GM12892 (cell line): Measurements from ENCODE around the gene SQSTM1.

Source experiments
- POLR2A ChIP-seq: IDR thresholded peaks from 2 replicates; pipeline ENCODE4 v1.6.1; 2011; ENCODE audit warnings: low read depth, low read length, control low read depth
- POLR2AphosphoS5 ChIP-seq: IDR thresholded peaks from 2 replicates; pipeline ENCODE4 v1.6.1; 2011; ENCODE audit warnings: low read depth, low read length, control low read depth
- TAF1 ChIP-seq: IDR thresholded peaks from 2 replicates; pipeline ENCODE4 v1.6.1; 2011; ENCODE audit warnings: low read depth, mild to moderate bottlenecking, control low read depth, low read length, borderline replicate concordance

GRCh38 chr5:179800071-179800695, 20.5 kb upstream of the SQSTM1 start:
- TF ChIP-seq POLR2A (no peak), POLR2AphosphoS5 (no peak), TAF1 (no peak)
